DMS79 (cell line): Measurements from ENCODE around the gene TMEM235.

Experiments
- DNase-seq: peaks from one replicate; lab custom pipeline; 2025; lab: John Stamatoyannopoulos, UW

TMEM235 gene

DNA sequence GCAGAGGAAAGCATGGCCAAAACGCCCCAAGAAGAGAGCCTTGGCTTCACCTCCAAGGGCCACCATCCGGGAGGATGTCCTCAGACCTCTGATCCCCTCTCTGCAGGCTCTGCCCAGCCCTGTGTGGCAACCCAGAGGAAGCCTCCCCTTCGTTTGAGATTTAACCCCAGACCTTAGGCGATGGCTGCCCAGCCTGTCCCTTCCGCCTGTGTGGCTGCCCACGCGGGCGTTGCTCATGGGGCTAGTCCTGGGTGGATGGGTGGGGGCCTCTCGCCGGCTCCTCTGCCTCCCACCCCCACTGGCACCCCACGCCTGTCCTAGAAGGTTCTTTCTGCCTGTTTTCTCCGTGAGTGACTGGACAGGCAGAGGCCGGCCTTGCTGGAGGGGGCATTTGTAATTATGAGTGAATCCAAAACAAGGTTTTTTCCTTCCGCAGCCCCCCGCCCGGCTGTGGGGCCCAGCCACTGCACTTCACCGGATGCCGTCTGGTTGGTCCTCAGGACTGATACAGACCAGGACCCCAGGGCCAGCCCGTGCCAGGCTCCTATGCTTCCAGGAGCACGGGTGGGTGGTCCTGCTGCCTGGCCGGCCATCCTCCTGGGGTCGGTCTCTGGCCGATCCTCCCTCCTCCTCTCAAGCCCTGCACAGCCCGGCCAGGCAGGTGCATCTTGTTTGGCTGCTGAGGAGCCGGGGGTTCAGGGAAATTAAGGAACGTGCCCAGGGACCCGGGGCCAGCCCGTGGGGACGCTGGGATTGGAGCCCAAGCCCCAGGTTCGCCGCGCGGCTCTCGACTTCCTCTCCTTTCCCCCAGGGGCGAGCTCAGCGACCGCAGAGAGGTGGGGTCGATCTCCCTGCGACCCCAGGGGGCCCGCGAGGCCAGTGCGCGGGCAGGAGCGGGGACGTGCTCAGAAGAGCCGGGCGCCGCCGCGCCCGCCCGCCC lies at the start of gene TMEM235:
TSS of gene TMEM235 (plus strand) at position 636 of the 940 bp plus-strand sequence. CDS start 393 bp downstream, outside the sequence.
- no peak for DNase-seq

DNA sequence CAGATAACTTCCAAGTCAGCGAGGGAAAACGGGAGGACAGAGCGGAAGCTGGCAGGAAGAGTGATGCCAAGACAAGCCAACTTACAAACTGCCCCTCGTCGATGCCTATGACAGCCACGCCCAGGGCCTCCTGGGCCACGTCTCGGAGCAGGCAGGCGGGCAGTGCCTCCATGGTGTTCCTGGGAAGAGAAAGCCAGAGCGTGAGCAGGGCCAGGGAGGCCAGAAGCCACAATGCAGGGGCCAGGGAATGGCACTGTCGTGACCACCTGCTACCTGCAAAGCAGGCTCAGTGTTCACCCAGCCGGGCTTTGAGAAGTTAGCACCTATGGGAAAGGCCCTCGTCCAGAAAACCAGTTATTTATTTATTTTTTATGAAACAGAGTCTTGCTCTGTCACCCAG lies 48.9 kb upstream of the TMEM235 start:
- no peak for DNase-seq

DNA sequence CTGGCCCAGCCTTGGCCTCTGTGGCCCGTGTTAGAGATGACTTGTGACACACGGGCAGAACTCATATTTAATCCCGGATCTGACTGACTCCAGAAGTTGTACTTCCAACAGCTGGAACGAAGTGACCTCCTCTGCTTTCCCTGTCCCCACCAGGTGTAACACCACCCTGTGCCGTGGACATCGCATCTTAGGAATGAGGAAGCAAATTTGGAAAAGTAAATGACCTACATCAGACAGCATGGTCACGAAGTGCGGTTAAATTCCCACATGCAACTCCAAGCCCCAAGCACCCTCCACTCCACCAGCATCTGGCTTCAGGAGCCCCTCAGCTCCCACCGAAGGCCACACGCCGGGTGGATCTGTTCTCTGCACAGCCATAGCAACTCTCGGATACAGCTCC lies 47.5 kb upstream of the TMEM235 start:
- no peak for DNase-seq

GRCh38 chr17:78184351-78184750 lies 47.1 kb upstream of the TMEM235 start:
- DNase-seq, result no peak

DNA sequence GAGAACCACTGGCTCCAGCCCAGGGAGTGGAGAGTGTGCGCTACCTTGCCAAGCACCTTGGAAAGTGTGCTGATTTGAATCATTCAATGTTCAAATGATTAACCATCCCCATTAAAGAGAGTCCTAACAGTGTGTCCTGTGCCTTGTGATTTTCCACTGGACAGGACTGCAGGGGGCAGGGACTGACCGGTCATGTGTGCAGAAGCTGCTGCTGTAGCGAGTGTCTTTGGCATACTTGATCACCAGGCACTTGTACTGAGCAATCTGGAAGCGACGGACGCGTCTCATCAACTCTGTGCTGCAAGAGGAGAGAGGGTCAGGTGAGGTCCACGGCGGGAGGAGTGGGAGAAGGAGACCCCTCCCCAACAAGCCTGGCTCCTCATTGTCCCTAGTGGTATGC lies 46.6 kb upstream of the TMEM235 start:
- no peak for DNase-seq

GRCh38 chr17:78185981-78186691 lies 45.3 kb upstream of the TMEM235 start:
- DNase-seq, result no peak

- DNase-seq, result peak; percentile 73
Measured at GRCh38 chr17:78186692-78187595, 44.5 kb upstream of the TMEM235 start, which contains the start of the genes AFMID and TK1. AFMID (plus strand) TSS chr17:78187362; CDS start chr17:78187371, 9 bp downstream. TK1 (minus strand) TSS chr17:78187052; CDS start chr17:78186994, 58 bp downstream.

DNA sequence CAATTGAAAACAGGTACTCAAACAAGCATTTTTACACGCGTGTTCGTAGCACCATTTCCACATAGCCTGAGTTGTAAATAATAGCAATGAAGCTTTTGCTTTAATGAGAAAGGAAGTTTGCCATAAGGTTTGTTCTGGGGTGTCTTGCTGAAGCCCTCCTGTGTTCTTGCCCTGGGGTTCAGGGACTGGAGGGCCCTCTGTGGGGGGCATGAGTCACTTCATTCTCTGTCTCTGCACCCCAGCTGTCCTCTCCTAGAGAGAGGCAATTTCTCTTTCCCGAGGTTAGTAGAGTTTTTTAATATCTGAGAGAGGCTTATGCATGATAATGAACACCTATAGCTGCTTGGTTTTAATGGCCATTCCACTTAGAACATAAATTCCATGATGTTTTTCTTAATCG lies 34.7 kb upstream of the TMEM235 start:
- no peak for DNase-seq

GRCh38 chr17:78197147-78197832 lies 34.1 kb upstream of the TMEM235 start:
- DNase-seq, result no peak

DNA sequence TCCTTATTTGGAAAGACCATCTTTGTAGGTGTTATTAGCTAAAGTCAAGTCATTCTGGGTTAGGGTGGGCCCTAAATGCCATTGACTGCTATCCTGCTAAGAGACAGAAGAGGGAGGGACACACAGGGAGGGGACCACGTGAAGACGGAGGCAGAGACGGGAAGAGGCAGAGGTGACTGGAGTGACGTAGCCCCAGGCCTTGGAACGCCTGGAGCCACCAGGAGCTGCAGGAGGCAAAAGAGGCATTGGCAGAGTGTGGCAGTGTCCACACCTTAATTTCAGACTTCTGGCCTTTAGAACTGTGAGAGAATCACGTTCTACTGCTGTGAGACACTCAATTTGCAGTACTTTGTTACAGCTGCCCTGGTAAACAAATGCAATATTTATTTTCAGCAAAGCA lies 31.0 kb upstream of the TMEM235 start:
- DNase-seq, result no peak

DNA sequence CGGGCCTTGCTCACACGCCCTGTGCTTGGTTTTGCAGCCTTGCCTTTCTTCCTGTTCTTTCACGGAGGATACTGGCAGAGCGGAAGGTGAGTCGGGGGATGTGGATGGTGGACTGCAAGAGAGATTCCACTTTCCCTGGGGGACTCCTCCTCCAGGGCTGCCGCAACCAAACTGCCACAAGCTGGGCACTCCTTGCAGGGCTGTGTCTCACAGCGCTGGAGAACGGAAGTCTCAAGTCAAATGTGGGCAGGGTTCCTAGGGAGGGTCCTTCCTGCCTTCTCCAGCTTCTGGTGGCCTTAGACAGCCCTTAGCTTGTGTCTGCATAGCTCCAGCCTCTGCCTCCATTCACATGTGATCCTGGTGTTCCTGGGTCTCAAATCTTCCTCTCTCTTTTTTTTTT lies 28.8 kb upstream of the TMEM235 start:
- no peak for DNase-seq

GRCh38 chr17:78204387-78205123 lies 26.9 kb upstream of the TMEM235 start:
- no peak for DNase-seq

GRCh38 chr17:78205124-78205775 lies 26.2 kb upstream of the TMEM235 start:
- no peak for DNase-seq

GRCh38 chr17:78206298-78206697 lies 25.1 kb upstream of the TMEM235 start:
- DNase-seq, result no peak

- DNase-seq, result no peak
Measured at GRCh38 chr17:78208486-78208885, 22.9 kb upstream of the TMEM235 start.

DNA sequence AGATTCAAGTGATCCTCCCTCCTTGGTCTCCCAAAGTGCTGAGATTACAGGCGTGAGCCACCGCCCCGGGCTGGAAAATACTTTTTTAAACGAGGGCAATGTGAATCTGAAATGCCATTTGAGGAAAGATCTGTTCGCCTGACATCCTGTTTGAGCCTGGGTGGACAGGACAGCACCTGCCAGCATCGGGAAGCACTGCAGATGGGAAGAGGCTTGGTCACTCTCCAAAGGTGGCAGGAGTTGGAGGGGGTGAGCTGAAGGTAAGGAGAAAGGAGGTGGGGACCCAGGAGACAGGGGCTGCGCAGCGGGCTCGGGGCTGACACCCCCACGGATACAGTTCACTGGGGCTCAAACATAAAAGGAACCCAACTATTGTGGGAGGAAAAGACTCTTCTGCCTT lies 21.3 kb upstream of the TMEM235 start:
- no peak for DNase-seq

DNA sequence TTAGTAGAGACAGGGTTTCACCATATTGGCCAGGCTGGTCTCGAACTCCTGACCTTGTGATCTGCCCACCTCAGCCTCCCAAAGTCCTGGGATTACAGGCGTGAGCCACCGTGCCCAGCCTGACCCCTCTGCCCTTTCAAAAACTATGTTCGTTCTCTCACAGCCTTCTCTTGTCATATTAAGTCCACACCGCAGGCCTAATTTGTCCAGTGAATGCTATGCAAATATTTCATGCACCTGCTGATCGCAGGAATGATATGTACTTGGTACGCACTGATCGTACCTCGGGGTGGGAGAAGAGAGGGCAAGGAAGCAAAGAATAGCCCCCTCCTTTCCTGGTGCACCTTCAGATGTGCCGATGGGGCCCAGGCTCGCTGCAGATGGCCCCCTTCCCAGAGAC lies 20.4 kb upstream of the TMEM235 start:
- no peak for DNase-seq

GRCh38 chr17:78214016-78214705 lies 17.3 kb upstream of the TMEM235 start, which contains the start of gene BIRC5:
BIRC5 (plus strand) TSS chr17:78214253; CDS start chr17:78214317, 64 bp downstream.
- peak; percentile 47 for DNase-seq

- no peak for DNase-seq
Measured at GRCh38 chr17:78214706-78215061, 16.7 kb upstream of the TMEM235 start.
